Mesothelial cell of epicardium (in vitro differentiated cells): ENCODE results near the gene PPP1R37. TPM values are rescaled to one million over a fixed set of nuclear protein-coding genes. Genes with fewer than 3 reads are reported as not detected.

Source experiments
- DNase-seq, 2 experiments: peaks; one replicate each; pipeline ENCODE4 v3.0.0; 2021; ENCODE audit warnings: low spot score in 2 of 2; ENCODE audit not compliant: unreplicated experiment in 2 of 2
- H3K27ac Mint-ChIP-seq: 2 replicates; pipeline ENCODE4 v1.8.0; 2021; ENCODE audit warnings: mixed read lengths
- H3K27me3 Mint-ChIP-seq: 2 replicates; pipeline ENCODE4 v1.8.0; 2021; ENCODE audit warnings: low read depth, mixed read lengths
- H3K36me3 Mint-ChIP-seq: 2 replicates; pipeline ENCODE4 v1.8.0; 2021; ENCODE audit warnings: mixed read lengths
- H3K4me1 Mint-ChIP-seq: 2 replicates; pipeline ENCODE4 v1.8.0; 2021; ENCODE audit warnings: mixed read lengths
- H3K4me3 Mint-ChIP-seq: 2 replicates; pipeline ENCODE4 v1.8.0; 2021; ENCODE audit warnings: mild to moderate bottlenecking, moderate library complexity, mixed read lengths
- H3K9me3 Mint-ChIP-seq: 2 replicates; pipeline ENCODE4 v1.8.0; 2021; ENCODE audit warnings: mixed read lengths
- CTCF ChIP-seq: fragments of 200-600 bp; sonication (generic); IDR thresholded peaks from one replicate; pipeline ENCODE4 v1.5.0; 2021; ENCODE audit warnings: antibody characterized with exemption; ENCODE audit not compliant: unreplicated experiment
- total RNA-seq: library from RNA; stranded (reverse); gene quantifications from 3 replicates; pipeline ENCODE4 v1.2.1, GENCODE V29; 2021

PPP1R37 gene
- total RNA-seq, 1 donor from 2014 or later: 40.7 TPM

DNA sequence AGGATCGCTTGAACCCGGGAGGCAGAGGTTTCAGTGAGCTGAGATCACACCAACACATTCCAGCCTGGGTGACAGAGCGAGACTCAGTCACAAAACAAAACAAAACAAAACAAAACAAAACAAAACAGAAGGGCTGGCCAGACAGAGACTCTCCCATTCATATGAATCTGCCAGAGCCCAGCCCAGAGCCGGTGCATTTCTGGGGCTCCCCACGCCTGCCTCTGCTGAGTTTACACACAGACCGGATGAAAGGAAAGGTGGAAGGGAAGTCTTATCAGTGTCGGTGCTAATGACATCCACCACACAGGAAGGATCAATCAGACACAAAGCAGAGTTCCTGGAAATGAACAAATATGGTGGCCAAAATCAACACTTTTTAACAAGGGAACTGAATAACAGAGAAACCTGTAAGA is 78.2 kb downstream of the PPP1R37 start:
- Mint-ChIP-seq H3K27ac (no peak overlapping the region), H3K4me3 (no peak overlapping the region), H3K9me3 (no peaks in the 10 kb centered on the region), H3K4me1 (no peaks in the 10 kb centered on the region), H3K36me3 (no peaks in the 10 kb centered on the region), H3K27me3 (no peaks in the 10 kb centered on the region)
- no peak for TF ChIP-seq CTCF
- DNase-seq: no peak

DNA sequence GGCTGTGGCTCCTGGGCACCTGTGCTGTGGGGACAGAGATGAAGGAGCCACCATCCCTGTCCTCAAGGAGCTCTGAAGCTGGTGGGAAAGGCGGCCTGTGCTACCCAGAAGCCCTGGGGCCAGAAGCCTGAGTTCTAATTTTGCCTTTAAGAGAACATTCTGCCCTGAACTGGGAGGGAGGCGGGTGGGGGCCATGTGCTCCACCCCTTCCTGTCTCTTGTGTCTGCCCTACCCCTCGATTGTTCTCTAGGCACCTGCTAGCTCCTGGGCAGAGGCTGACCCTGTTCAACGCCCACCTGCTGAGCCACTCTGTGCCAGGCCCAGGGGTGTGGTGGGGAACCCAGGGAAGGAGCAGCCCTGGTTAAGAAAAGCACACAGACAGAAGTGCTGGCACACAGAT is 79.2 kb downstream of the PPP1R37 start:
- Mint-ChIP-seq H3K27ac (no peak overlapping the region), H3K4me3 (no peak overlapping the region), H3K9me3 (no peaks in the 10 kb centered on the region), H3K36me3 (no peaks in the 10 kb centered on the region), H3K27me3 (no peaks in the 10 kb centered on the region), H3K4me1 (no peaks in the 10 kb centered on the region)
- no peak for TF ChIP-seq CTCF
- DNase-seq: no peak

DNA sequence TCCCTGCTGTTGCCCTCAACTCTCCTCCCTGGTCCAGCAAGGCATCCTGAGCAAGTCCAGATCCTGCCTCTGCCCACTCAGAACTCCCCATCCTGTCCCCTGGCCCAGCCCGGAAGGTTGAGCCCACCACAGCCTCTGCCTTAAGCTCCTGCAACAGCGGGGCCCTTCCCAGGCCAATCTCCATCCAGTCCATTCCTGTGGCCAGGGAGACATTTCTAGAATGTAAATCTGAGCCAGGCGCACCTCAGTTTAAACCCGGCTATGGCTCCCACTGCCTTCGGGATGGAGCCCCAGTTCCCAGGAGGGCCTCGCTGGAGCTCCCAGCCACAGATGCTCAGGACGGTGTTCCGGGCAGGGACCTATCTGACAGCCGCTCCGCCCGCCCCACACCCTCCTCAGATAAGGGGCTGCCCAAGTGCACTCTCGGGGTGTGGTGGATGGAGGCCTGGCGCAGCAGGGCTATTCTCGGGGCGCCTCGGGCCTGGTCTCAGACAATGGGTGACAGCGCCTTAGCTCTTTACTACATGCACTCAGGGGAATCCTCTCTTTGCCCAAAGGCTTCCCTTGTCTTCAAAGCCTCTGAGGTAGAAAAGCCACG is 79.7 kb downstream of the PPP1R37 start:
- no peak for DNase-seq
- peaks cover 4% of the 10 kb centered on the region for H3K4me1 Mint-ChIP-seq
- no peaks in the 10 kb centered on the region for H3K27me3 Mint-ChIP-seq
- no peaks in the 10 kb centered on the region for H3K9me3 Mint-ChIP-seq
- no peak overlapping the region for H3K4me3 Mint-ChIP-seq
- no peaks in the 10 kb centered on the region for H3K36me3 Mint-ChIP-seq
- H3K27ac Mint-ChIP-seq: no peak overlapping the region
- no peak for TF ChIP-seq CTCF

- H3K4me1 Mint-ChIP-seq: peaks cover 6% of the 10 kb centered on the region
Measured at GRCh38 chr19:45173816-45174215, 80.8 kb downstream of the PPP1R37 start.

GRCh38 chr19:45175515-45176345 is 82.8 kb downstream of the PPP1R37 start:
- Mint-ChIP-seq H3K4me1 (peaks cover 11% of the 10 kb centered on the region), H3K36me3 (no peaks in the 10 kb centered on the region), H3K4me3 (peak overlapping the region; percentile 51), H3K27ac (no peak overlapping the region), H3K27me3 (no peaks in the 10 kb centered on the region), H3K9me3 (no peaks in the 10 kb centered on the region)
- no peak for TF ChIP-seq CTCF
- no peak for DNase-seq

More at GRCh38 chr19:45173816-45174215, 80.8 kb downstream of the PPP1R37 start:
- TF ChIP-seq CTCF: no peak
- Mint-ChIP-seq H3K9me3 (no peaks in the 10 kb centered on the region), H3K27ac (no peak overlapping the region), H3K4me3 (no peak overlapping the region), H3K36me3 (no peaks in the 10 kb centered on the region), H3K27me3 (no peaks in the 10 kb centered on the region)
- no peak for DNase-seq
